NB4 (cell line): ENCODE data around the gene EPHA6.

ENCODE experiments used
- DNase-seq: peaks from one replicate; pipeline ENCODE4 v3.0.0; 2010; ENCODE audit warnings: low read depth
- H3K4me3 ChIP-seq: one replicate; pipeline ENCODE4 v1.5.1; 2011; ENCODE audit warnings: mild to moderate bottlenecking, low read depth, low read length, moderate library complexity
- CTCF ChIP-seq: IDR thresholded peaks from one replicate; pipeline ENCODE4 v1.5.1; 2012; ENCODE audit warnings: low read depth, low read length
- MAX ChIP-seq: IDR thresholded peaks from 2 replicates; pipeline ENCODE4 v1.6.1; 2011; ENCODE audit warnings: low read depth, low read length
- MYC ChIP-seq: IDR thresholded peaks from 2 replicates; pipeline ENCODE4 v1.6.1; 2011; ENCODE audit warnings: low read depth, low read length
- POLR2A ChIP-seq: IDR thresholded peaks from 2 replicates; pipeline ENCODE4 v1.6.1; 2011; ENCODE audit warnings: mild to moderate bottlenecking; ENCODE audit not compliant: insufficient read length; ENCODE audit errors: extremely low read depth

The EPHA6 gene

GRCh38 chr3:97738761-97739160, 924.4 kb downstream of the EPHA6 start:
- TF ChIP-seq MYC, result no peak
- no peak for TF ChIP-seq POLR2A
- no peak for TF ChIP-seq MAX
- H3K4me3 ChIP-seq, result no peak overlapping the region
- no peak for DNase-seq

- TF ChIP-seq CTCF (no peak), MYC (no peak), MAX (no peak), POLR2A (no peak)
- no peak for DNase-seq
- no peak overlapping the region for H3K4me3 ChIP-seq
These were observed 927.6 kb downstream of the EPHA6 start for GRCh38 chr3:97742036-97742435.

GRCh38 chr3:97744289-97744688, 929.9 kb downstream of the EPHA6 start:
- no peak for DNase-seq
- H3K4me3 ChIP-seq, result no peak overlapping the region
- TF ChIP-seq POLR2A, result no peak
- no peak for TF ChIP-seq MAX
- TF ChIP-seq CTCF, result no peak
- no peak for TF ChIP-seq MYC

- H3K4me3 ChIP-seq, result peak overlapping the region; percentile 92
- TF ChIP-seq POLR2A (no peak), MAX (no peak), MYC (no peak), CTCF (no peak)
- peak; percentile 1 for DNase-seq
These were observed 949.4 kb downstream of the EPHA6 start for GRCh38 chr3:97763586-97764406.

GRCh38 chr3:97764407-97765238, 950.2 kb downstream of the EPHA6 start, which contains the start of gene ARL6:
ARL6 (plus strand) TSS chr3:97764758; CDS start chr3:97768108, 3,350 bp downstream.
- no peak for TF ChIP-seq CTCF
- peak; percentile 35 for TF ChIP-seq MAX
- 0 out of 2 replicates have a peak, but pooled peaks have one; percentile 34 for TF ChIP-seq MYC
- TF ChIP-seq POLR2A, result peak; percentile 40
- DNase-seq, result peak; percentile 86
- peak within 1 kb of the TSS; percentile 92 for H3K4me3 ChIP-seq

- no peak for TF ChIP-seq POLR2A
- TF ChIP-seq MYC, result no peak
- TF ChIP-seq CTCF, result no peak
- TF ChIP-seq MAX, result no peak
- peak overlapping the region; percentile 92 for H3K4me3 ChIP-seq
- no peak for DNase-seq
These were observed 950.9 kb downstream of the EPHA6 start for GRCh38 chr3:97765336-97765735.
